GM12891 (cell line): ENCODE results near the gene DCLRE1C.
"Not testable (repeated sequence)": the region's sequence is repeated elsewhere in the genome, so short reads cannot be mapped to it uniquely, and the experiment has no call there.

Experiments used
- POLR2A ChIP-seq: IDR thresholded peaks from 2 replicates; pipeline ENCODE4 v1.6.1; 2011; ENCODE audit warnings: low read depth, low read length, control low read depth
- POLR2AphosphoS5 ChIP-seq: IDR thresholded peaks from 2 replicates; pipeline ENCODE4 v1.6.1; 2011; ENCODE audit warnings: low read depth, low read length, control low read depth
- POU2F2 ChIP-seq: IDR thresholded peaks from 2 replicates; pipeline ENCODE4 v1.6.1; 2011; ENCODE audit warnings: low read depth, mild to moderate bottlenecking, control low read depth, low read length, moderate library complexity
- TAF1 ChIP-seq: IDR thresholded peaks from 2 replicates; pipeline ENCODE4 v1.6.1; 2011; ENCODE audit warnings: low read depth, low read length, control low read depth

DNA sequence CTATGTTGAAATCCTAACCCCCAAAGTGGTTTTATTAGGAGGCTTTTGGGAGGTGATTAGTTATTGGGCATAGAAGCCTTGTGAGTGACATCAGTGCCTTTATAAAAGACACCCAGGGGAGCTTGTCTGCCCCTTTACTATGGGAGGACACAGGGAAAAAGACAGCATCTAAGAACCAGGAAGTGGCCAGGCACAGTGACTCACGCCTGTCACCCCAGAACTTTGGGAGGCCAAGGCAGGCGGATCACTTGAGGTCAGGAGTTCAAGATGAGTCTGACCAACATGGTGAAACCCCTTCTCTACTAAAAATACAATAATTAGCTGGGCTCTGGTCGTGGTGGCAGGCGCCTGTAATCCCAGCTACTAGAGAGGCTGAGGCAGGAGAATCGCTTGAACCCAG, 14.9 kb downstream of the DCLRE1C start:
- not testable (repeated sequence) for TF ChIP-seq POLR2AphosphoS5, POLR2A, POU2F2, TAF1
